Globus pallidus (tissue), 1 donor: ENCODE measurements around the gene POLR2H.

Source experiments
- DNase-seq: peaks from one replicate; pipeline ENCODE4 v3.0.0-alpha.2; 2015; ENCODE audit warnings: low spot score

The POLR2H gene

DNA sequence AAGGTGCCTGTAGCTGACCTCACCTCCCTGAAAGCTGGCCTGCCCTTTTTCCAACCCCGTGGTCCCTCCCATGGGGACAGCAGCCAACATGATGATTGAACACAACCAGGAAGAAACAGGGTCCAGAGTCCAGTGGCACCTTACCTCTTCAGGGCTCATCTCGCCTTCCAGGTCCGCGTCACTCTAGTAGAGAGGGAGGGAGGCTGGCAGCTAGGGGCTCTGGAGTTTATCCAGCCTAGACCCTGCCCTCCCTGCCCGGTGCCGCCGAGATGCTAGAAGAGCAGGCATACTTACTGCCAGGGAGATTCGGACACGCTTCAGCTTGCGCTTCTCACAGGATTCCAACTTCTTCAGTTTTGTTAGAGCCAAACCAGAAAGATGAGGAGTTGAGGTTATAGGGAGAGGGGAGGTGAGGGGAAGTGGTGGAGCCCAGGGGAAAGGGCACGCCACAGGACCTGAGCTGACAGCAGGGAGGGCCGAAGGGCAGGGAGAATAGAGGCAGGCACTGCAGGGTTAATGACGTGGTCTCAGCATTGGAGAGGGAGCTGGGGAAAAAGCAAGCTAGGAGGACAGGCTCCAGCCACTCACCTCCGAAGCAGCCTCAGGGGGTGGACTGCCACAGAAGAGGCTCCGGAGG lies 9.2 kb upstream of the POLR2H start:
- DNase-seq: no peak

DNA sequence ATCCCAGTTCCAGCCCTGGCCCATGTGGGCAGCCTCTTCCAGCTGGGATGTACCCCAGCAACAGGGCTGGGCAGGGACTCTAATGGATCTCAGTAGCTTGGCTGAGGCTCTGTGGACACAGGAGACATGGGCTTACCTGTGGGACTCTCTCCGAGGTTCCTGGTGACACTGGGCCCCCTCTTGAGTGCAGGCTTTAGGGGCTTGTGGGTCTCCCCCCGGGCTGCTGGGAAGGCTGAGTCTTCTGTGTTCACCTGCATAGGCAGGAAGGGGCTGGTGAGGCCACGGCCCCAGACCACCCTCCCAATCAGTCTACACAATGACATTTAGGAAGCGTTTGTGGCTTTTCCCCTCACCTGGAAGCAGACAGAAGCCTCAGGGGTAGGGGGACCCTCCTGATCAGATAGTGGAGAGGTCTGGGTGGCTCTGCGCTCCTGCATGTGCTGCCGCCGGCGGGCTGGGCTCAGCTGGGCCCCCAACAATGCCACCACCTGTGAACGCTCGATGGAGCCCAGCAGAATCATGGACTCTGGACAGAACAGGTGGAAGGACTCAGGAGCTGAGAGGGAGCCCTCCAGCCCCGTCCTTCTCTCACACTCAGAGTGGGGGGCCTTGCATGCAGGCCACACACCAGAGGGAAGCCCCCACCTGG lies 8.5 kb upstream of the POLR2H start:
- no peak for DNase-seq

DNA sequence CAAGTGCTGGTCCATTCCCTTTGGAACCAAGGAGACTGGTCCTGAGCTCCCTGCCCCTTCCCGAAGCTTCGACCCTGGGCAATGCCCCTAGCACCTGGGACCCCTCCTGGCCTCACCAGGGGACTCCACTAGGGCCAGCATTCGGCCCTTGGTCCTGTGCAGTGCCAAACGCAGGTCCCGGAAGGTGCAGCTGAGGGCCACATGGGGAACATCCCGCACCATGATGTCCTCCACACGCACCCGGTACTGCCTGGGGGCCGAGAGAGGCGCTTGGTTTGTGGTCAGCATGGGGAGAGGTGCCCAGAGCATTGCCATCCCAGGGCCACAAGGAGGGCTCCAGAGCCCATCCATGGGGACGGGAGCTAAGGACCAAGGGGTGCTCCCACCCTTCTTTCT lies 8.0 kb upstream of the POLR2H start:
- no peak for DNase-seq

DNA sequence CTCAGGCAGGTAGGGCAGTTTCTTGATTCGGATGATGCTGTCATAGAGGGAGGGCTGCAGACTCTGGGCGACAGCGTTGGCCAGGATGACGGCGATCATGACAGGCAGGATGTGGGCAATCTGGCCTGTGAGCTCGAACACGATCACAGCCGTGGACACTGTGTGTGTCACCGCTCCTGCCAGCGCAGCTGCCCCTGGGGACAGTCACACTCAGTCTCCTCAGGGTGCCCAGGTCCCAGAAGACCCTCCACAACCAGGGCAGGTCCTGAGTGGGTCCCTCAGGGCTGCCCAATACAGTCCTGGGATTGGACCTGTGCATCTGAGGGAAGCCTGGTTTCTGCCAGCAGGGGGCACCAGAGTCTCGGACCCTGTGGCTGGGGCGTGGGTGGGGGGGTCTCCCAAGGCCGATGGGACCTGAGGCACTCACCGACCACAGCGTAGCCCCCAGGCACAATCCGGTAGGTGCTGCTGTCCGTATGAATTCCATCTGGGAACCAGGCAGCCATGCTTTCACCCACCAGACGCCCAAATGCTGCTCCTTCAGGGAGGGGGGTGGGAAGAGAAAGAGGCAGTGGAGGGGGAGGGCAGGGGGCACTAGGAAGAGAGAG lies 7.3 kb upstream of the POLR2H start:
- no peak for DNase-seq

DNA sequence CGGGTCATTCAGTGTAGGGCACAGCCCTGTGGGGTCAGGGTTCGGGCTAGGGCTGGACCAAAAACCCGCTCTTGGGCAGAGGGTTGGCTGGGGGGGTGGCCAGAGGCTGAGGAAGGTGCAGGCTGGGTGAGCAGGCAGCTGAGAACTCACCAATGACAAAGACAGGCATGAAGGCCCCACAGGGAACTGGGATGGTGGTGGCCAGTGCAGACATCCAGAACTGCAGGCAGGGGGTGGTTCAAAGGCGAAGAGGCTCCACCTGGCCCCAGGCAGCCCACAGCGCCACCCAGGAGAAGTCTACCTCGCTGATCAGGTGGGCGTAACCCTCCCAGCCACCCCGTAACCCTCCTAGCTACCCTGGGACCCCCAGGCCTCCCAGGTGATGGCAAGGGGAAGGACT lies 6.8 kb upstream of the POLR2H start:
- no peak for DNase-seq

DNA sequence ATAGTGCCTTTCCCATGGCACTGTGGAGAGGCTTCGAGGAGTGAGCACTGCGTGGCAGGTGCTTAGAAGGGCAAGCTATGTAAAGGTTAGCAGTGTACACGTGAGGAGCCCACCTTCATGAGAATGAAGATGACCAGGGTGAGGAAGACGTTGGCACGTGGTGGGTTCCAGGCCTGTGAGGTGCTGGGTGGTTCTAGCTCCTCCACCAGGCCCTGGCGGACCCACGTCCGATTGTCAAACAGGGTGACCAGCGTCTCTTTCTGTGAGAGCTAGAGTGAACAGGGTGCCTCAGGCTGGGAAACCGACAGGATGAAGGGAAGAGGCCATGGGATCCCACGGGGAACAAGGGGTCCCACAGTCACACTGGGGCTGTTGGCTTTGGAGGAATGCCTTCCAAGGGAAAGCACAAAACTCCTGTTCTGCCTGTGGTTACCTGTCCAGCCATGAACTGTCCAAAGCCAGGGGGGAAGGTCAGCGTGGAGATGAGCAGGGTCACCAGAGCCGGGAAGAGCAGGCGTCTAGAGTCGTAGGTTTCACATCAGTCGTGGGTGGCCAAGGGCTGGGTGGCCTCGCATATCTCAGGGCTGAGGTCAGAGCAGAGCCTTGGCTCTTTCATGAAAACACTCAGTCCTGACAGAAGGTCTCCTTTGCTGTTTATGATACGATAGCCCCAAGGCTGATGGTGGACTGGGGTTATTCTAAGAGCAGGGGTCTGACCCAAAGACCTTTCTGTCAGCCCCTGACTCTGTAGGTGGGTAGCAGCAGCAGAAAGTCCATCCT lies 6.1 kb upstream of the POLR2H start:
- DNase-seq: no peak

DNA sequence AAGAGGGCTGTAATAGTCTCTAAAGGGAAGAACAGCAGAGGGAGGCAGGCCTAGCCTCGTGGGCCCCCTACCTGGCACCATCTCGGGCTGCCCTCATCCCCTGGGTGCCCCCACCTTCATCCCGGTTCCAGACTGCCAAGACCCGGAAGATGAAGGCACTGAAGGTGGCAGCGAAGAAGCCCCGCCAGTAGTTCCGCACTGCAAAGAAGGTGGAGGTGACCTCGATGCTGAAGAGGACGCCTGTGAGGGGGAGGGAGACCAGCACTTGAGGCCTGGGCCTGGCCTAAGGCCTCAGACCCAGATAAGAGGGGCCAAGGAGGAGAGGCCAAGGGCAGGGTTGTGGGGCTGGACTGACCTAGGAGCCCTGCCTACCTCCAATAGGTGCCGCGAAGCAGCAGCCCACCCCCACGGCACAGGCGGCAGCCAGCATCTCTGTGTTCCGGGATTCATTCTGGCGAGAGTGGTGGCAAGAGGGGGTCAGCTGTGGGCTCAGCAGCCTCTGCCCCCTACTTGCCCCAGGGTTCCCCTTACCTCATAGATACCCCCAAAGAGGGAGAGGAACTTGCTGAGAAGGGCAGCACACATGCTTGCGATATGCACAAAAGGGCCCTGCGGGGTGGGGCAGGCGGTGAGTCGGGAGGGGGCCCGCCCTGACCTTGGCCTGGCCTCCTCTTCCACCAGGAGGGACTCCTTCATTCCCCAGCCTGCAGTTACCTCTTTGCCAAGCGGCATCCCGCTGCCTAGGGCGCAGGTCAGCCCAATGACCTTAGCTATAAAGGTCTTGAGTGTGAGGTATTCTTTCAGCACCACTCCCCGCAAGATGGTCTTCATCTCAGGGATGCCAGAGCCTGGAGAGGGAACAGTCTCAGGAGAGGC lies 4.0 kb upstream of the POLR2H start:
- DNase-seq: no peak

DNA sequence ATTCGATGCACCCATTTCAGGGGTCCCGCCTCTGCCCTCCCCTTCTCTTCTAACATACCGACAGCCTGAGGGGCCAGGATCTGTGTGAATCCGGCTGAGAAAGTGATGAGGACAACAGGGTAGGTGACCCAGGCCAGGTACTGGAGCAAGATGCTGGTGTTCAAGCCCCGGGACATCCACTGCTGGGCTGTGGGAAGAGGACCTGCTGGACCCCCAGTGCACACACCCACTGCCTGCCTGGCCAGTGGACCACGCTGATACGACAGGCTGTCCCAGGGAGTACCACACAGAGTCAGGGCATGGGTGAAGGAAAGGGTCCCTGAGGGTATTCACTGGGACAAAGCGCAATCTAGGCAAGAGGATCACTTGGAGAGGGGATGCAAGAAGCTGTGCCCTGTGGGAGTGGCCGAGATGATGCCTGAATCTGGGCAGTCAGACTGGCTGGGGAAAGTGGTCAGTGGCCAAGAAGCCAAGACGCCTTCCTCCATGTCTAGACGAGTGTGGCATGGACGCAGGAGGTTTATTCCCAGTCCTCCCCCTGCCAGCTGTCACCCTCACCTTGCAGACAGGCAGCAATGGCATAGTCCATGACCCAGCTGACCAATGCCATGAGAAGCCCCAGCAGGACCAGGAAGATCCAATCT lies 3.3 kb upstream of the POLR2H start:
- no peak for DNase-seq

DNA sequence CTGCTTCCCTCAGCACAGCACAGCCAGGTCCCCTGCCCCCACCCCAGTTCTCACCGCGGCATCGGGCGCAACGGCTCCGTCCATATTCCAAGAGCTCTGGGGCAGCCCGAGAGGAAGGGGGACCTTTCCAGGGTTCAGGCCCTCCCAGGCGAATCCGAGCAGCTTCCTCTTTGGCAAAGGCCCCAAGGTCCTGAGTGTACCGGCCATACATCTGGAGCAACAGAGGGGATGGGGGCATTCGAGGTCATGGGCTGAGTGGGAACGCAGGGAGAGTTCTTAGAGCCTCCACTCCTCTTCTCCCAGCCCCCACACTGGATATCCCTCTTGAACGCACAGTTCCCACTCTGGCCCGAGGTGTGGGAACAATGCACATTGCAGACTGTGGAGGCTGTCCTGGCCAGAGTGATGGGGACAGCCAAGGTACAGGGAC lies 2.6 kb upstream of the POLR2H start:
- no peak for DNase-seq

DNA sequence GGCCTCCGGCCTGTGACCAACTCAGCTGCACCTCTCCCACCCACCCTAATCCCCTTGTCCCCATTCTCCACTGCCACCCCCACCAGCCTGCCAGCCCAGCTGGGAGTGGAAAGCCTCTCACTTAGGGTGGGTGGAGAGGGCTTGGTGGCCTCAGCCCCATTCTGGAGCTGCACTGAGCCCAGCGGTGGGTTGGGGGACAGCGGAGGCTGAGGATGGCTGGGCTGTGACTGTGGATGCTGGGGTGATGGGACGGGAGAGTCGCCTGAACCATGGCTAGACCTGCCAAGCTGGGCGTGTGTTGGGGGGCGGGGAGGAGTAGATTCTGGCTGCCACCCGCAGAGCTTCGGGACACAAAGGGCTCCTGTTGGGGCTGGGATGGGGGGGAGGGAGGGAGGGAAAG lies 1.9 kb upstream of the POLR2H start:
- peak; percentile 90 for DNase-seq

DNA sequence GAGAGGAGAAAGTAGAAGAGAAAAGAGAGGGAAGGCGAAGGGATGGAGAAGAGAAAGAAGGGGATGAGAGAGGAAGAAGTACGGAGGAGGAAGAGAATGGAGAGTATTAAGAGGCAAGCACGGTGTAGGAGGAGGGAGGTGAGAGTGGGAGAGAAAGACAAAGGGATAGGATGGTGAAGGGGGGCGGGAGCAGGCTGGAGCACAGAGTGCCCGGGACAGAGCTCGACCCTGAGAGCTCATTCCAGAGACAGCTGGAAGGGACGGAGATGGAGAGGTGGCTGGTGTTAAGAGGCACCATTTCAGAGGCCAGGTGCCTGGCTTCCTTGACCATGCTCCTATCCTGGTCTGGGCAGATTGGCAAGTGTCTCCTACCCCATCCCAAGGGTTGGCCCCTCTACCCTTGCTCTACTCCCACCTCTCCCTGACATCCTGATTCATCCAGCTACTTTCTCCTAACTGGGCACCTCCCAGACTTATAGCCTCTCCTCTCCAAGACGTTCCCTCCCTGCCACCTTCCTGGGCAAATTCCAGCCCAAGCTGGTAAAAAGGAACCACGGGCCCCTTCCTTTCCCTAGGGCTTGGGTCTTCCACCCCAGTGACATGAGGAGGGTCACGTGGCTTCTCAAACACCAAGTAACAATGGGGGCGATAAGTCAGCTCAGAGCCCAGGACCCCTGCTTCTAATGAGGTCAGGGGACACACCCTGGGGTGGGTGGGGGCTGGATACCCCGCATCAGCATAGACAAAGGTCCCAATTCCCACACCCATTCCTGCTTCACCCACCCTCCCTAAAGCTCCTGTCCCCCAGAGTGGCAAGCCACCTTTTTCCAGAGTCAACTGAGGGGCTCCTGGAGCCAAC lies 1.2 kb upstream of the POLR2H start:
- DNase-seq: peak; percentile 51

DNA sequence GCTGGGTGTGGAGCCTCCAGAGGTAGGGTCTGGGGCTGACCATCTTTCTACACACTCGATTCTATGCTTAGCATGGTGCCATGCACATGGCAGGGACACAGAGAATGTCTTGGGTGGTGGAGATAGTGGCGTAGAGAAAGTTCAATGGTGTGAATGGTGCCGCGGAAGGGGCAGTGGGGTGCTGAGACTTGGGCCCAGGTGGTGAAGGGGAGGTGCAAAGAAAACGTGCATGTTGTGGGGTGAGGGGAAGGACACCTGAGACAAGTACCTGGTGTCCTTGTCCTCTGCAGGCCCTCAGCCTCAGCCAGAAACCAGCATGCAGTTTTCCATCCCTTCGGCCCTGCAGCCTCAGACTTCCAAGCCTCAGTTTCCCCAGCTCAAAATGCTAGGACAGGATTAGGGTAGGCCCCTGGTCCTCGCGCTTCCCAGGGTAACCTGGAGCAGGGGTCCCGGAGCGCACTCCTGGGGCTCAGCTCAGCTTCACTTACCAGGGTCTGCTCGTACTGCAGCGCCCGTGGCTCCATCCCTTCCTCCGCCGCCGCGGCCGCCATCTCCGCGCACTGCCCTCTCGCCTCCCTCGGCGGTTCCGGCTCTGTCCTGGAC lies 480 bp upstream of the POLR2H start:
- DNase-seq: peak; percentile 29

DNA sequence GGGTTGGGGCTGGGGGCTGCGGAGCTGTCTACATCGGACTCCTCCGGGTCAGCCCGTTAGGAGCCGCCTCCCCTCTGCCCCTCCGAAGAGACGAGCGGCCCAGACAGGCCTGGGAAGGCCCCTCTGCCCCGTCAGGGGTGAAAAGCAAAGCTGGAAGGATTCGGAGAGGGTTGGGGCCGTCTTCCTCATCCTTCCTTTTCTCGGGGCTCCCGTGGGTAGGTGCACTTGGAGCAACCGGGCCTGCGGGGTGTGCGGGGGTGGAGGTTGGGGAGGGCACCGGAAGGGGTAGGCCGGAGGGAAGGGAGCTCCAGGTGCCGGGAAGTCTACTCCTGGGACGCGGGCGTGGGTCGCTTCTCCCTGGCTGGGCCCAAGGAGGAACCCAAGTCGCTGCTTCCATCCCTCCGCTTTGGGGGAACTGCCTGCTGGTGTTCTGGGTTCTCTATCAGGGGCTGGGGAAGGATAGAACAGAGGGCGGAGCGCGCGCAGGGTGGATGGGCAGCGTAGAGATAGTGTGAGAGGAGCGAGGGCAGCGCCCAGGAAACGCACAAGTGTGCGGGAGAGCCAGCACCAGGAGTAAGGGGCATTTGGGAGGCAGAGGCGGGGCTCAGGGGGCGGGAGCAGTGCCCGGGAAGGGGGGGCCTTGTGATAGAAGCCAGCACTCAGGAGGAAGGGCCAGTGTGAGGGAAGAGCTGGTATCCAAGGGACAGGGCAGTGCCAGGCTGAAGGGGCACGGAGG lies 590 bp downstream of the POLR2H start:
- no peak for DNase-seq

DNA sequence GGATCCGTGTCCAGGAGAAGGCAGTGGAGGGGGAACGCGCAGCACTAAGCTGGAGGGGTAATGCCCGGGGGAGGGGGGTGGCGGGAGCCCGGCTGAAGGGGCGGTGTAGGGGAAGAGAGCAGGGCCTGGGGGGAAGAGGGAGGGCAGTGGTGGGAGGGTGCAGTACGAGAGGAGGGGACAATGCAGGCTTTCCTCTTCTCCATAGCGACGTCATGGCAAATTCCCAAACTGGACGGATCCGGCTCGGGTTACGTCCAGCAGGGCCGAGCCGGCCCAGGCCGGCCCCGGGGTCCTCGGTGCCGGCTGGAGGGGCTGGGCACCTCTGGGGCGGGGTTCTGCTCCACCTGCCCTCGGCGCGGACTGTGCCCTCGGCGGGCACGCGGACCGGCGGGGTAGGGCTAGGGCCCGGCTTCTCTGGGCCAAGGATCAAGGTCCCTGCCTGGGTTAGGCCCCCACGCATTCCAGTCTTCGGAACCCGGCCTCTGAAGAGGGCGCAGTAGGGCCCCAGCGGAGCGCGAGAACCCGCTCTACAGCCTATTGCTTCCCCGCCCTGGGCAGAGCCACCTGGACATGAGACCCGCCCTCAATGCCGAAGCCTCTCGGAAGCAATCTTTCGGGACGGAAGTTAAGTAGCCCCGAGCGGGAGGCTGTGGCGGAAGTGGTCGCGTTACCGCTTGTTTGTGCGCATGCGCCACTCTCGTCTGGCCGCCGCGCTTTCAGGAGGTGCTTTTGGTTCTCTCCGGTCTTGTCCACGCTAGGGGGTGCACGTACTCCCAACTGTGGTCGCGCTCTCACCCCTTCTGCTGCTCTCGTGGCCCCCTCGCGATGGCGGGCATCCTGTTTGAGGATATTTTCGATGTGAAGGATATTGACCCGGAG lies 1.4 kb downstream of the POLR2H start:
- peak; percentile 94 for DNase-seq

DNA sequence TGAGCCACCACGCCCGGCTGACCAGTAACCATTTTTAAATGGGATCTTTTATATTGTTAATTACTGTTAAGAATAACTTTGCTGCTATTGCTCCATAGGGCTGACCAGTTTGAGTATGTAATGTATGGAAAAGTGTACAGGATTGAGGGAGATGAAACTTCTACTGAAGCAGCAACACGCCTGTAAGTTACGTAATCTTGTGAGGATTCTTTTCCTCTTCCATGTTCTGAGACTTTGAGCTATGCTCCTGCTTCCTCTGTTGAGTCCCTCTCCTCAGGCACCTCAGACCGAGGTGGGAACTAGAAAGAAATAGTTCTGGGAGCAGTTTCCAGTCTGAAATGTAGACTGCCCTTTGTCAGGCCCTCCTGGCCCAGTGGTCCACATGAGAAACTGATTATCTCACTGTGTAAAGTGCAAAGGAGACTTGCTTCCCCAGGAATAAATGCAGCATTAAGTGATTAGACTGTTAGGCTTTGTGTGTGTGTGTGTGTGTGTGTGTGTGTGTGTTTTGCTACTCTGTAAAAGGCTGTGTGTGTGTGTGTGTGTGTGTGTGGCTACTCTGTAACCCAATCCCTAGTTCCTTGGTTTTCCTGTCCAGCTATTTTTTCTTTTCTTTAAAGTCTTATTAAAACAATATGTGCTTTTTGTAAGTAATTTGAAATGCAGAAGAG lies 5.2 kb downstream of the POLR2H start:
- DNase-seq: no peak

DNA sequence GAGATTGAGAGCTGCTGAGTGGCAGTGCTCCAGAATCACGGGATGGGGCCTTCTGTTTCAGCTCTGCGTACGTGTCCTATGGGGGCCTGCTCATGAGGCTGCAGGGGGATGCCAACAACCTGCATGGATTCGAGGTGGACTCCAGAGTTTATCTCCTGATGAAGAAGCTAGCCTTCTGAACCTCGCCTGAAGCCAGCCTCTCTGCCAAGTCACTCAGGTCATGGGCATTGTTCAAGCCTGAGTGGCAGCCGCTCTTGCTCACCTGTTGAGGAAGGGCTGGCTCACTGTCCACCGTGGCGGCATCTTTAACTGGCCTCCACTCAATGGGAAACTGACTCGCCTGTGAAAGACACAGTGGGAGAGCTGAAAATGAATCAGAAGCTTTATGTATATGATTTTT lies 6.6 kb downstream of the POLR2H start:
- no peak for DNase-seq

DNA sequence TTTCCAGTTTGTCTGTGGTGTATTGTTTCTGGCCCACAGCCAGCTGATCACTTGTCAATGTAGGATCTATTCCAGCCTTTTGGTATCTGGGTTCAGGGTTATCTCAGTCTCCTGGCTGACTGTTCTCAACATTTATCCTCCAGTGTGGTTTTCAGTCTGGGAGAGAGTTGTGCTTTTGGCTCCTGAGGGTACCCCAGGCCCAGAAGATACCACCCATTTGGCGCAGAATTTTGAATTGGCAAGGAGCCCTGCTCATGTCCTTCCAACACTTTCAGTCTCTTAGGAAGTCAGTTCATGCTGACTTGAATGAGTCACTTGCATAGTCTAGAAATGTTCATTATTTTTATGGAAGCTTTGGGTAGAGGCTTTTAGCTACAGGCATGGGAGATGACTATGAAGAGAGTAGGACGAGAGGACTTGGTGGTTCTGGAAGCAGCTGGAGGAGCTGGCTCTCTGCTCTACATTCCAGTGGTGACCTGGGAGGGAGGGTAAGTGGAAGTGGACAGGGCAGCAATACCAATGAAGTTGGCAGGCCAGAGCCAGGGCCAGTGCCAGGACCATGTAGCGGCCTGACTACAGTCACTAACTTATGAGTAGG lies 7.2 kb downstream of the POLR2H start:
- peak; percentile 52 for DNase-seq
